NCI-H774 (cell line): ENCODE data around the gene PLCB1.
"Not testable (repeated sequence)": the region's sequence is repeated elsewhere in the genome, so short reads cannot be mapped to it uniquely, and the experiment has no call there.

Experiments
- DNase-seq: peaks from one replicate; lab custom pipeline; 2025; lab: John Stamatoyannopoulos, UW

Gene PLCB1

GRCh38 chr20:8834851-8835250 is 702.8 kb downstream of the PLCB1 start:
- no peak for DNase-seq

- no peak for DNase-seq
These were observed 705.3 kb downstream of the PLCB1 start for GRCh38 chr20:8837396-8837795.

GRCh38 chr20:8842525-8842924 is 710.5 kb downstream of the PLCB1 start:
- DNase-seq: no peak

GRCh38 chr20:8844179-8844578 is 712.1 kb downstream of the PLCB1 start:
- no peak for DNase-seq

- no peak for DNase-seq
These were observed 717.9 kb downstream of the PLCB1 start for GRCh38 chr20:8849990-8850389.

- no peak for DNase-seq
These were observed 719.4 kb downstream of the PLCB1 start for GRCh38 chr20:8851446-8851845.

- DNase-seq: not testable (repeated sequence)
These were observed 719.9 kb downstream of the PLCB1 start for GRCh38 chr20:8851919-8852318.

- not testable (repeated sequence) for DNase-seq
These were observed 721.1 kb downstream of the PLCB1 start for GRCh38 chr20:8853211-8853610.

- DNase-seq: peak; percentile 31
These were observed 721.8 kb downstream of the PLCB1 start for GRCh38 chr20:8853805-8854338.

- no peak for DNase-seq
These were observed 722.5 kb downstream of the PLCB1 start for GRCh38 chr20:8854571-8854970.

- no peak for DNase-seq
These were observed 723.2 kb downstream of the PLCB1 start for GRCh38 chr20:8855315-8855714.

GRCh38 chr20:8856668-8857067 is 724.6 kb downstream of the PLCB1 start:
- no peak for DNase-seq

- no peak for DNase-seq
These were observed 726.2 kb downstream of the PLCB1 start for GRCh38 chr20:8858181-8858787.

GRCh38 chr20:8860011-8860495 is 728.0 kb downstream of the PLCB1 start:
- DNase-seq: no peak

- no peak for DNase-seq
These were observed 730.0 kb downstream of the PLCB1 start for GRCh38 chr20:8862092-8862491.

GRCh38 chr20:8865636-8866035 is 733.6 kb downstream of the PLCB1 start:
- no peak for DNase-seq

GRCh38 chr20:8867038-8867740 is 735.1 kb downstream of the PLCB1 start:
- no peak for DNase-seq

- DNase-seq: no peak
These were observed 738.6 kb downstream of the PLCB1 start for GRCh38 chr20:8870652-8871051.

GRCh38 chr20:8874437-8874836 is 742.4 kb downstream of the PLCB1 start:
- no peak for DNase-seq

- no peak for DNase-seq
These were observed 743.5 kb downstream of the PLCB1 start for GRCh38 chr20:8875586-8875985.

GRCh38 chr20:8876366-8876765 is 744.3 kb downstream of the PLCB1 start:
- DNase-seq: no peak

GRCh38 chr20:8877294-8877693 is 745.2 kb downstream of the PLCB1 start:
- DNase-seq: no peak

GRCh38 chr20:8879669-8880068 is 747.6 kb downstream of the PLCB1 start:
- no peak for DNase-seq
